ENCODE data around the gene GNG12.

The GNG12 gene

GRCh38 chr1:67695963-67696362, 137.3 kb downstream of the GNG12 start:
- no peak for DNase-seq

- DNase-seq, result no peak
Observed at GRCh38 chr1:67691712-67692111, 141.6 kb downstream of the GNG12 start.

GRCh38 chr1:67690411-67690810, 142.9 kb downstream of the GNG12 start:
- DNase-seq, result no peak

GRCh38 chr1:67690018-67690363, 143.3 kb downstream of the GNG12 start:
- no peak for DNase-seq

GRCh38 chr1:67689267-67690017, 143.8 kb downstream of the GNG12 start:
- no peak for DNase-seq

- no peak for DNase-seq
Observed at GRCh38 chr1:67688526-67689219, 144.6 kb downstream of the GNG12 start.

GRCh38 chr1:67687649-67688048, 145.6 kb downstream of the GNG12 start:
- DNase-seq, result no peak

- no peak for DNase-seq
Observed at GRCh38 chr1:67687198-67687545, 146.1 kb downstream of the GNG12 start.

GRCh38 chr1:67686267-67687197, 146.7 kb downstream of the GNG12 start:
- DNase-seq, result peak; percentile 57

- DNase-seq, result peak; percentile 48
Observed at GRCh38 chr1:67685558-67686266, 147.6 kb downstream of the GNG12 start.

- DNase-seq, result peak; percentile 92
Observed at GRCh38 chr1:67685067-67685557, 148.2 kb downstream of the GNG12 start, which contains the start of gene GADD45A. TSS of gene GADD45A (plus strand) at chr1:67685201. CDS start at chr1:67685495, 294 bp downstream.

GRCh38 chr1:67684526-67685066, 148.7 kb downstream of the GNG12 start:
- DNase-seq, result no peak

- DNase-seq, result no peak
Observed at GRCh38 chr1:67683766-67684525, 149.3 kb downstream of the GNG12 start.

GRCh38 chr1:67683316-67683715, 150.0 kb downstream of the GNG12 start:
- DNase-seq, result no peak

GRCh38 chr1:67682659-67683197, 150.5 kb downstream of the GNG12 start:
- DNase-seq, result no peak

GRCh38 chr1:67680486-67680885, 152.8 kb downstream of the GNG12 start:
- no peak for DNase-seq

- no peak for DNase-seq
Observed at GRCh38 chr1:67679691-67680090, 153.6 kb downstream of the GNG12 start.

- no peak for DNase-seq
Observed at GRCh38 chr1:67677930-67678329, 155.3 kb downstream of the GNG12 start.

- no peak for DNase-seq
Observed at GRCh38 chr1:67677408-67677807, 155.9 kb downstream of the GNG12 start.

GRCh38 chr1:67676946-67677345, 156.3 kb downstream of the GNG12 start:
- DNase-seq, result no peak

GRCh38 chr1:67676287-67676686, 157.0 kb downstream of the GNG12 start:
- DNase-seq, result no peak

Data from effector CD4-positive, alpha-beta T cell (primary cell).